ENCODE measurements around the gene TMEM30A. TPM values are rescaled to one million over a fixed set of nuclear protein-coding genes. Genes with fewer than 3 reads are reported as not detected.
A peak's percentile ranks its signal among the peaks of the same experiment; 100 is the strongest.

The TMEM30A gene
- total RNA-seq, 2 experiments from 2014 or later, result 69.7 to 70.2 TPM

DNA sequence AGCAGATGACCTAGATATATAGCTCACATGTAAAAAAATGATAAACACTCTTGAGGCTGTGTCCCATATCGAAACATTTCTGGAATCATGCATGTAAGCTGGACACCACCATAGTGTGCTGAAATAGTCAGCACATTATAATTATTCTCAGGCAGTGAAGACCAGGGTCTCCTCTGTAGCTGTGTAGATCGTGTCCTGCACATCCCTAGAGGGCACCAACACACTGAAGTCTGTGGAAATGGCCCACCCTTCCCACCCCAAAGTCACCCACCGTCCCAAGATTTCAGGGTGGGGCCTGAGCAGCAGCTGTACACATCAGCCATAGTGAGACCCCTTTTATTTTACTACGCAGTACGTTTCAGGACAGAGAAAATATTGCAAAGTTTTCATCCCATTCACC is 21.0 kb upstream of the TMEM30A start:
- no peak overlapping the region for H3K4me3 Mint-ChIP-seq
- no peaks in the 10 kb centered on the region for H3K36me3 Mint-ChIP-seq (ENCODE audit: low read depth)
- peaks cover 12% of the 10 kb centered on the region for H3K4me1 Mint-ChIP-seq
- H3K9me3 Mint-ChIP-seq, result no peaks in the 10 kb centered on the region
- H3K27ac Mint-ChIP-seq, result no peak overlapping the region
- H3K27me3 Mint-ChIP-seq, result no peaks in the 10 kb centered on the region
- CTCF ChIA-PET, result no interaction called here
- no peak for DNase-seq
- POLR2A ChIA-PET, result no interaction called here

DNA sequence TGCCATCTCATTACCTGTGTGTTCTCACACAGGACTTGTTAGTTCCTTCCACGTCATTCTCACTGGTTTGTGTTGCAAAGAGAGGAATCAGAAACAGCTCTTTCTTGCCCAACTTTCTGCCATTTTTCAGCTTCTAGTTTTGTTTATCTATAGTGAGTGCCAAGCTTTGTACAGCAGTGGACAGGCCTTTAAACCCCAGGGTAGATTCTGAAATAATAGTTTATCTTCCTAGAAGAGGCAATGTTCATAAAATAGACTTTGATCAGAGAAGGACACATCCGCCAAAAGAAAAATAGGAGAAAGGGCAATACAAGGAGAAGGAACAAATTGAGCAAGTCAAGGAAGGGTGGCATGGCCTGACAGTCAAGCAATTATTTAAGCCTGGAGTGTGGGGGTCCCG is 17.7 kb upstream of the TMEM30A start:
- Mint-ChIP-seq H3K27ac (no peak overlapping the region), H3K9me3 (no peaks in the 10 kb centered on the region), H3K36me3 (ENCODE audit: low read depth) (no peaks in the 10 kb centered on the region), H3K27me3 (no peaks in the 10 kb centered on the region), H3K4me1 (peaks cover 9% of the 10 kb centered on the region), H3K4me3 (no peak overlapping the region)
- DNase-seq, result no peak
- ChIA-PET CTCF (no interaction called here), POLR2A (no interaction called here)

- ChIA-PET POLR2A (no interaction called here), CTCF (no interaction called here)
- H3K4me3 Mint-ChIP-seq, result no peak overlapping the region
- DNase-seq, result no peak
- peaks cover 8% of the 10 kb centered on the region for H3K4me1 Mint-ChIP-seq
- no peaks in the 10 kb centered on the region for H3K9me3 Mint-ChIP-seq
- no peak overlapping the region for H3K27ac Mint-ChIP-seq
- no peaks in the 10 kb centered on the region for H3K36me3 Mint-ChIP-seq (ENCODE audit: low read depth)
- H3K27me3 Mint-ChIP-seq, result no peaks in the 10 kb centered on the region
Observed at GRCh38 chr6:75301537-75301936, 16.9 kb upstream of the TMEM30A start.

- no peak for DNase-seq
- Mint-ChIP-seq H3K4me3 (no peak overlapping the region), H3K27ac (no peak overlapping the region), H3K9me3 (no peaks in the 10 kb centered on the region), H3K27me3 (no peaks in the 10 kb centered on the region), H3K36me3 (ENCODE audit: low read depth) (no peaks in the 10 kb centered on the region), H3K4me1 (peaks cover 4% of the 10 kb centered on the region)
- ChIA-PET CTCF (no interaction called here), POLR2A (no interaction called here)
Observed at GRCh38 chr6:75301088-75301487, 16.5 kb upstream of the TMEM30A start.

GRCh38 chr6:75300531-75300855 is 15.9 kb upstream of the TMEM30A start:
- H3K36me3 Mint-ChIP-seq (ENCODE audit: low read depth), result no peaks in the 10 kb centered on the region
- H3K4me3 Mint-ChIP-seq, result no peak overlapping the region
- H3K27me3 Mint-ChIP-seq, result no peaks in the 10 kb centered on the region
- H3K4me1 Mint-ChIP-seq, result no peaks in the 10 kb centered on the region
- no peak for DNase-seq
- H3K27ac Mint-ChIP-seq, result no peak overlapping the region
- H3K9me3 Mint-ChIP-seq, result no peaks in the 10 kb centered on the region
- CTCF ChIA-PET, result no interaction called here
- POLR2A ChIA-PET, result no interaction called here

- DNase-seq, result no peak
- ChIA-PET CTCF (no interaction called here), POLR2A (no interaction called here)
- Mint-ChIP-seq H3K4me1 (no peaks in the 10 kb centered on the region), H3K4me3 (no peak overlapping the region), H3K36me3 (ENCODE audit: low read depth) (no peaks in the 10 kb centered on the region), H3K27me3 (no peaks in the 10 kb centered on the region), H3K9me3 (no peaks in the 10 kb centered on the region), H3K27ac (no peak overlapping the region)
Observed at GRCh38 chr6:75299801-75300530, 15.4 kb upstream of the TMEM30A start.

GRCh38 chr6:75296811-75297779 is 12.5 kb upstream of the TMEM30A start:
- peak; percentile 22 for DNase-seq
- Mint-ChIP-seq H3K4me1 (peaks cover 5% of the 10 kb centered on the region), H3K4me3 (no peak overlapping the region), H3K36me3 (ENCODE audit: low read depth) (no peaks in the 10 kb centered on the region), H3K27me3 (no peaks in the 10 kb centered on the region), H3K27ac (no peak overlapping the region), H3K9me3 (no peaks in the 10 kb centered on the region)
- ChIA-PET CTCF (interaction anchor here (1.1 kb wide), 1 partner anchor 226 kb away, joined by 4 read pairs; no protein-coding TSS in a partner anchor), POLR2A (no interaction called here)

DNA sequence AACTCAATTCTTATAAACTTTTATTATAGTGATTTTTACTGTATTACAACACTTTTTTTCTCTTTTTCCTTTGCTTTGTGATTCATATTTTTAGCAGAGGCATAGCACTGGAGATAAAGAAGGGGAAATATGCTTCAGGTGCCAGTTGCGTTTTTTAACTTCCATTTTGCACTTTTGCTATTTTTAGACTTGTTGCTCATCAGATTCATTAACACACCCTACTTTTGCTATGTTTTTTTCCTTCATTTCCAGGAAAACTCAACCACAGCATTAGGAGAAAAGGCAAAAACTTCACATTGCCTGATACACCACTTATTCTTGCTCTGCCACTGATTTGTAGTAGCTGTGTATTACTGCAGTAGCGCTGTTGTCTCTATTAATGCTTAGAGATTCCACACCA is 8.0 kb upstream of the TMEM30A start:
- H3K4me1 Mint-ChIP-seq, result peaks cover 17% of the 10 kb centered on the region
- ChIA-PET CTCF (interaction anchor here (1.2 kb wide), 1 partner anchor 12 kb away, joined by 3 read pairs; no protein-coding TSS in a partner anchor), POLR2A (no interaction called here)
- H3K36me3 Mint-ChIP-seq (ENCODE audit: low read depth), result peaks cover 2% of the 10 kb centered on the region
- no peak for DNase-seq
- H3K9me3 Mint-ChIP-seq, result no peaks in the 10 kb centered on the region
- no peaks in the 10 kb centered on the region for H3K27me3 Mint-ChIP-seq
- no peak overlapping the region for H3K27ac Mint-ChIP-seq
- H3K4me3 Mint-ChIP-seq, result no peak overlapping the region

DNA sequence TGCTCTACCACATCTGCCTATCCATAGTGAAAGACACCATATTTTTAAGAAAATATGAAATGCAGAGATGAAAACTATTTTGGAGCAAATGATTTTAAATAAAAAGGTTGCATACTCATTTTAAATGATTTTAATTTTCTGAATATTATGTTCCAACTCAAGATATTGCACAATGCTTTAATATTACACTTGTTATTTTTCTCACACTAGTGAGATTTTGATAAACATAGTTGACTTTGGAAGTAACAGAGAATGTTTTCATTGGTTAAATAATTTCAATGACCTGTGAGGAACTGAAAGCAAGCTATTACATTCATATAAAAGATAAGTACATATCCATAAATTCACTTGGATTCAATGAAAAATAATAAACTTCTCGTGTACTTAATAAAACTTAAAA is 7.2 kb upstream of the TMEM30A start:
- Mint-ChIP-seq H3K36me3 (ENCODE audit: low read depth) (peaks cover 9% of the 10 kb centered on the region), H3K4me1 (peaks cover 25% of the 10 kb centered on the region), H3K9me3 (no peaks in the 10 kb centered on the region), H3K27ac (no peak overlapping the region), H3K27me3 (no peaks in the 10 kb centered on the region), H3K4me3 (no peak overlapping the region)
- POLR2A ChIA-PET, result no interaction called here
- CTCF ChIA-PET, result interaction anchor here (1.2 kb wide), 1 partner anchor 13 kb away, joined by 3 read pairs; no protein-coding TSS in a partner anchor
- DNase-seq, result no peak

DNA sequence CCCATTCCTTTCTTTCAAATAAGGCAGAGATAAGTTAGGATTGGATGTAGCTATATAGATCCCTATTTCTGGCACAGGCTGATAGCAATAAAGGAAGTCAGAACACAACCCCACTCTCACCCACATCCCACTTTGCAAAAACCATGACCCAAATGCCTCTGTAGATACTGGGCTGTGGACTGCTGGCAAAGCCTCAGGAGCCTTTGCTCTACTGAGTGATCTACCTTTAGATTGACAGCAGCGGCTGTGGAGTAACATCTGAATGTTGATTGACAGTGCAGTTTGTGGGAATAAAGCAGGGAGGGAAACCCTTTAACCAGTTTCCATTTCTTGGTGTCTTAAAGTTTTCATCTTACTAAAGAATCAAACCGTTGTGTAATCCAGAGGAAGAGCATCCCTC is 6.7 kb upstream of the TMEM30A start:
- H3K27me3 Mint-ChIP-seq, result no peaks in the 10 kb centered on the region
- no peak overlapping the region for H3K27ac Mint-ChIP-seq
- no peak overlapping the region for H3K4me3 Mint-ChIP-seq
- ChIA-PET CTCF (no interaction called here), POLR2A (no interaction called here)
- no peak for DNase-seq
- H3K36me3 Mint-ChIP-seq (ENCODE audit: low read depth), result peaks cover 10% of the 10 kb centered on the region
- peaks cover 29% of the 10 kb centered on the region for H3K4me1 Mint-ChIP-seq
- H3K9me3 Mint-ChIP-seq, result no peaks in the 10 kb centered on the region

GRCh38 chr6:75290136-75290945 is 5.7 kb upstream of the TMEM30A start:
- no peaks in the 10 kb centered on the region for H3K27me3 Mint-ChIP-seq
- H3K9me3 Mint-ChIP-seq, result no peaks in the 10 kb centered on the region
- no peak overlapping the region for H3K4me3 Mint-ChIP-seq
- H3K4me1 Mint-ChIP-seq, result peaks cover 30% of the 10 kb centered on the region
- no peak for DNase-seq
- ChIA-PET CTCF (interaction anchor here (0.6 kb wide), 1 partner anchor 94 kb away, joined by 3 read pairs; no protein-coding TSS in a partner anchor), POLR2A (no interaction called here)
- H3K27ac Mint-ChIP-seq, result no peak overlapping the region
- peaks cover 10% of the 10 kb centered on the region for H3K36me3 Mint-ChIP-seq (ENCODE audit: low read depth)

- POLR2A ChIA-PET, result no interaction called here
- no peak overlapping the region for H3K27ac Mint-ChIP-seq
- H3K4me3 Mint-ChIP-seq, result no peak overlapping the region
- H3K9me3 Mint-ChIP-seq, result no peaks in the 10 kb centered on the region
- CTCF ChIA-PET, result no interaction called here
- DNase-seq, result no peak
- H3K27me3 Mint-ChIP-seq, result no peaks in the 10 kb centered on the region
- H3K36me3 Mint-ChIP-seq (ENCODE audit: low read depth), result peaks cover 10% of the 10 kb centered on the region
- peaks cover 30% of the 10 kb centered on the region for H3K4me1 Mint-ChIP-seq
Observed at GRCh38 chr6:75288023-75288422, 3.4 kb upstream of the TMEM30A start.

- Mint-ChIP-seq H3K27me3 (no peaks in the 10 kb centered on the region), H3K9me3 (no peaks in the 10 kb centered on the region), H3K4me1 (peaks cover 29% of the 10 kb centered on the region), H3K4me3 (no peak overlapping the region), H3K27ac (peak overlapping the region; percentile 15), H3K36me3 (ENCODE audit: low read depth) (peaks cover 10% of the 10 kb centered on the region)
- POLR2A ChIA-PET, result no interaction called here
- CTCF ChIA-PET, result no interaction called here
- no peak for DNase-seq
Observed at GRCh38 chr6:75287424-75287823, 2.8 kb upstream of the TMEM30A start.
